ENCODE measurements around the gene TRIM65.

DNA sequence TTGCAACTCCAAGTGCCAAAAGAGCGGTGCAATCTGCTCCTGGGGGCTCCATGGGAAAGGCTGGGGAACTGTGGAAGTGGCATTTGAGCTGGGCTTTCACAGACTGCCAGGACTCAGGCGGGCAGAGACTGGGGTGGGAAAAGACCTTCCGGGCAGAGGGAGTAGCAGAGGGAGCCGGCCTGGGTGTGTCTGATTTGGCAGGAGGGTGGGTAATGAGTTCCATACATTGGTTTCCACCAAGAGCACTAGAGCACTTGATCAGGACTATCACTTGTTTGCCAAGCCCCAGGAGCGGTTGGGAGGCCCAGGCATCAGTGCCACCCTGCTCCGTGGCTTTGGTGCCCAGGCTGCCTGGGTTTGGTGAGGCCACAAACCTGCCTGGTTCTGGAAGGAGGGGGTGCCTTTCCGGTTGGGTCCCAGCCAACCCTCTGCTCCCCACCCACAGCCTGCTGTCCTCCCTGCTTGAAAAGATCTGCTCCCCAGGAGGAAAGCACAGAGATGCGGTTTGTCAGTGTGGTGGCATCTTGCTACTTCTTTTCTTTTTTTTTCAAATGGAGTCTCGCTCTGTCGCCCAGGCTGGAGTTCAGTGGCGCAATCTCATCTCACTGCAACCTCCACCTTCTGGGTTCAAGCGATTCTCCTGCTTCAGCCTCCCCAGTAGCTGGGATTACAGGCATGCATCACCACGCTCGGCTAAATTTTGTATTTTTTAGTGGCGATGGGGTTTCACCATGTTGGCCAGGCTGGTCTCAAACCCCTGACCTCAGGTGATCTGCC is 14.9 kb downstream of the TRIM65 start:
- TF ChIP-seq, protein P1, sequence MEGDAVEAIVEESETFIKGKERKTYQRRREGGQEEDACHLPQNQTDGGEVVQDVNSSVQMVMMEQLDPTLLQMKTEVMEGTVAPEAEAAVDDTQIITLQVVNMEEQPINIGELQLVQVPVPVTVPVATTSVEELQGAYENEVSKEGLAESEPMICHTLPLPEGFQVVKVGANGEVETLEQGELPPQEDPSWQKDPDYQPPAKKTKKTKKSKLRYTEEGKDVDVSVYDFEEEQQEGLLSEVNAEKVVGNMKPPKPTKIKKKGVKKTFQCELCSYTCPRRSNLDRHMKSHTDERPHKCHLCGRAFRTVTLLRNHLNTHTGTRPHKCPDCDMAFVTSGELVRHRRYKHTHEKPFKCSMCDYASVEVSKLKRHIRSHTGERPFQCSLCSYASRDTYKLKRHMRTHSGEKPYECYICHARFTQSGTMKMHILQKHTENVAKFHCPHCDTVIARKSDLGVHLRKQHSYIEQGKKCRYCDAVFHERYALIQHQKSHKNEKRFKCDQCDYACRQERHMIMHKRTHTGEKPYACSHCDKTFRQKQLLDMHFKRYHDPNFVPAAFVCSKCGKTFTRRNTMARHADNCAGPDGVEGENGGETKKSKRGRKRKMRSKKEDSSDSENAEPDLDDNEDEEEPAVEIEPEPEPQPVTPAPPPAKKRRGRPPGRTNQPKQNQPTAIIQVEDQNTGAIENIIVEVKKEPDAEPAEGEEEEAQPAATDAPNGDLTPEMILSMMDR (IDR thresholded peaks at IDR 0.05; ENCODE audit: low read depth, low read length), result no peak
- TF ChIP-seq EZH2phosphoT487 (IDR thresholded peaks at IDR 0.05; ENCODE audit: low read depth), result no peak

Data from OCI-LY3 (cell line).